PC-3 (cell line): Measurements from ENCODE around the gene KLHL25.

Source experiments
- CTCF ChIP-seq: fragments of 300-600 bp; sonication (generic); conservative IDR thresholded peaks from 2 replicates; pipeline ENCODE4 v1.5.1; 2017; ENCODE audit warnings: antibody characterized with exemption, low read depth, mild to moderate bottlenecking, low read length
- EZH2 ChIP-seq: fragments of 300-600 bp; sonication (generic); IDR thresholded peaks from one replicate; pipeline ENCODE4 v1.6.1; 2017; ENCODE audit warnings: antibody characterized with exemption, mild to moderate bottlenecking, low read length; ENCODE audit not compliant: unreplicated experiment

DNA sequence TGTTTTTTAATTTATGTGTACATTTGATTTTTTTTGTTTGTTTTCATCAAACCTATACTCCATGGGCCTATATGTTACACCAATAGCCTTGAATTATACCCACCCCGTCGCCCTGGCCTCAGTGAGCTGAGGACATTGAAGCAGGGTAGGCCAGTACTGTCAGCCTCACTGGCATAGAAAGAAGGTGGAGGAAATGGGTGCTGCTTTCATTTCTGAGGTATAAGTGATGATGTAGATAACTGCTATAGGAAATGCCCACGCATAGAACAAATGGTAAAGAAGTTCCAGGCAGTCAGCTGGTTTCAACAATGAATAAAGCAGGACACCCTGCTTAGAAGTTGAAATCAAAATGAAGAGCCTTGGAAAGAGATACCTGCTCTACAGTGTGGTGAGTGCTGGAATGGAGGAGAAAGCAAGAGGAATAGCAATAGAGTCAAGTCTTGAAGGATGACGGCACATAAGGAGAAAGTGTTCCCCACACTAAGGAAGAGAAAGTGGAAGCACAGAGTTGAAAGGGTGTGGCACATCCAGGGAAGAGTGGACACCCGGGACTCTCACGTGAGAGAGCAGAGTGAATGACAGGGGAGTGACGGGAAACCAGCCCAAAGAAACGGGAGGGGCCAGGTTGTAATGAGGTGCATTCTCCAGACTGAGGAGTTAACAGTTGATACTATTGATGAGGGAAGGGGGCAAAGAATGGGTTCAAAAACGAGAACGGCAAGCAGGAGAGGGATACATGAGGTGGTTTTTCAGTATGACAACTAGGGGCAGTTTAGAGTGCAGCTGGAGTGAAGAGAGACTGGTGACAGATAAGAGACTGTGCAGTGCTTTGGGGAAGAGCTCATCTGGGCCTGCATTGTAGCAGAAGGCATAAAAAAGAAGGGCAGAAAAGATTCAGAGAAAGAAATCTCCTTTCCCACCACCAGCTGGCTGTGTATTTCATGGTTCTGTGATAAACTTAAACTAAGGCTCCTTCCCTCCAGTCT lies 70.5 kb downstream of the KLHL25 start:
- TF ChIP-seq EZH2 (no peak), CTCF (no peak)
